ENCODE measurements around the gene ADCK2. TPM values are rescaled to one million over a fixed set of nuclear protein-coding genes. Genes with fewer than 3 reads are reported as not detected.
"Not testable (repeated sequence)": the region's sequence is repeated elsewhere in the genome, so short reads cannot be mapped to it uniquely, and the experiment has no call there.

Gene ADCK2
- total RNA-seq, 2 donors from 2014 or later, result 12.9 to 14.7 TPM

- no peak for DNase-seq
- intact Hi-C loops (cut with DNase I), result no loop called here
- ATAC-seq, result no peak
Measured at GRCh38 chr7:140643416-140643815, 29.3 kb upstream of the ADCK2 start.

DNA sequence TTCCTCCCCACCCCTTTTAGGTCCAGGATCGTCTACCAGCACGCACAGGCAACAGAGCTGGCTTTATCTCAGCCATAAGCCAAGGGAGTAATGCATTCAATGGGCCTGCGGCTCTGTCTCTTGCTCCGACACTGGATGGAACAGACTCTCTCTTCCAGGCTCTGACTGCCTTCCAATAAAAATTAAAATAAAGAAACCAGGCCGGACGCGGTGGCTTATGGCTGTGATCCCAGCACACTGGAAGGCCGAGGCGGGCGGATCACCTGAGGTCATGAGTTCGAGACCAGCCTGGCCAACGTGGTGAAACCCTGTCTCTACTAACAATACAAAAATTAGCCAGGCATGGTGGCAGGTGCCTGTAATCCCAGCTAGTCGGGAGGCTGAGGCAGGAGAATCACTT is 28.0 kb upstream of the ADCK2 start:
- intact Hi-C loops (cut with DNase I), result not testable (repeated sequence)

DNA sequence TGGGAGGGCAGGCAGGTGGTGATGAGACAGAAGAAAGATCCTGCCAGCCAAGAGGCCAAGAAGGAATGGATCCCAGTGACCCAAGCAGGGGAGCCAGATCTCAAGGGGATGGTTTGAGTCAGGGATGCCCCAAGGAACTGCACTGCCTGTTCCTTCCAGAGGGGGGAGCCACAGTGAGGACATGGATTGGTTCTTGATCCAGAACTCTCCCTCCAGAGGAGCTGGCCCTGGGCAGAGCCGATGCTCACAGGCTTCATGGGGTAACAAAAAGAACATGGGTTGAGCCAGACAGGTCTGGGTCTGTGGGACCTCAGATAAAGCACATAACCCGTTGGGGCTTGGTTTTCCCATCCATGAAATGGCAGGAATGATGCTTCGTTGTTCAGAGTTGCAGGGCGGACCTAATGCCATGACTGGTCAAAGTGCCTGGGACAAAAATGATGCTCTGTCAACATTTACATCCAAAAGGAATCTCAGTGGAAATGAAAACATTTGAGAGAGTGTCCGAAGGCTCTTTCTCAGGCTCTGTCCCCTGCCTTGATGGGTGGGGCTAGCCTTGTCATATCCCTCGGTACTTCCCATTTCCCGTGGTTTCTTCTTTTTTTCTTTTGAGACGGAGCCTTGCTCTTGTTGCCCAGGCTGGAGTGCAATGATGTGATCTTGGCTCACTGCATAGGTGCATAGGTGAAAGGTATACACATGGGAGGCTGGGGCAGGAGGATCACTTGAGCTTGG is 27.4 kb upstream of the ADCK2 start:
- DNase-seq, result no peak
- intact Hi-C loops (cut with DNase I), result no loop called here
- no peak for ATAC-seq

More for the DNA sequence above, 28.0 kb upstream of the ADCK2 start:
- not testable (repeated sequence) for ATAC-seq, DNase-seq

DNA sequence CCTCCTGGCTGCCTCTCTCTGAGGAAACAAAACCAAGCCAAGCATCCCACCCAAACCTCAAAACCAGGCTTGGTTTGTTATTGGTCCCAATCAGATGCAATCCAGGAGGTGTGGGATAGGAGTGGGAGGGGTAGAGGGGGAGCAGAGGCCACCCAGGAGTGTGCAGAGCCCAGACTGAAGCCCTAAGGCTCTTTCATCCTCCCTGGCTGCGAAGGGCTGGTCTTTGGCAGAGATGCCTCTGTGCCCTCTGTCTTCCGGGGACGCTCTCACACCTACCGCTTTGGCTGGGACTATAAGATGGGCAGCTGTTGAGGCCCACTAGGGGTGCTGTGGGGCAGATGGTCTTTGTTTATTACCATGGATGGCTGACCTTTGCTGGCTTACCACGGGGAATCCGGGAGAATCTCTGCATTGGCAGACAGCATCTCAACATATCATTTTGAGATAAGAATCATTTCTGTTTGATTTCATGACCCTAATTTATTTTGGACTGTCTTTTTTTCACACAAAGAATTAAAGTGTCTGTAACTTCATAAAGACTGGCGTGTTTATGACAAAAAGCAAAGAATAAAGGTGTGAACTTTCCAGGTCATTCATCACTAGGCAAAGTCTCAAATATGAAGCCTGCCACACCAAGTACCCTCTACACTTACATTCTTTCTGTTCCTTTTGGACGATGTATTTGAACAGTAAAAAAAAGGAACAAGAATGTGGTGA is 25.7 kb upstream of the ADCK2 start:
- peak; percentile 39 for DNase-seq
- peak; percentile 65 to 78 for ATAC-seq
- intact Hi-C loops (cut with DNase I), result no loop called here

DNA sequence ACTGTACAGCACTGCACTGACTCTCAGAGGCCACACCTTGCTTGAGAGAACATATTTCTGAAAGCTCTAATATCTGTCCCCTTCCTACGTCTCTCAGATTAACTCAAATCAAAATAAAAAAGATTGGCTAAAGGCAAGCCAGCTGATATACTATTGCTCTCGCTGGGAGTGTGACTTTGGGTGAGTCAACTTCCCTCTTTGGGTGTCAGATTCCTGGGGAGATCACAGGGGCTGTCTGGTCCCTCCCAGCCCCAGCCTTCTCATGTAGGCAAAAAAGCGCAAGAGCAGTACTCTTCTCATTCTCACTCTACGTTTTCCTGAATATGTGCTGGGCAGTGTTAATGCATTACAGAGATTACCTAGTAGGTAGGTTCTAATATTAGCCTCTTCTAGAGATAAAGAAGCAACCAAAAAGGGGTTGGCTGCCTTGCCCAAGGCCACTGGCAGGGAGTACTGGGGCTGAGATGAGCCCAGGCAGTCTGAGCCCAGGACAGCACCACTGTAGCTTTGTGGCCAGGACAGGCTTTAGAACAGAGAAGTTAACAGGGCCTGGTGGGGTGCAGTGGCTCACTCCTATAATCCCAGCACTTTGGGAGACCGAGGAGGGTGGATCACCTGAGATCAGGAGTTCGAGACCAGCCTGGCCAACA is 23.1 kb upstream of the ADCK2 start:
- DNase-seq (no peak), ATAC-seq (peak in 1 of 2 donors; percentile 22)
- intact Hi-C loops (cut with DNase I), result loop anchor here in 1 of 2 donors (5.0 kb wide), 1 partner anchor 172 kb away; the partner anchor contains the start of gene MKRN1

- intact Hi-C loops (cut with DNase I), result loop anchor here in 1 of 2 donors (5.0 kb wide), 1 partner anchor 173 kb away; the partner anchor contains the start of gene MKRN1
- DNase-seq, result no peak
- no peak for ATAC-seq
Measured at GRCh38 chr7:140650367-140650766, 22.4 kb upstream of the ADCK2 start.

DNA sequence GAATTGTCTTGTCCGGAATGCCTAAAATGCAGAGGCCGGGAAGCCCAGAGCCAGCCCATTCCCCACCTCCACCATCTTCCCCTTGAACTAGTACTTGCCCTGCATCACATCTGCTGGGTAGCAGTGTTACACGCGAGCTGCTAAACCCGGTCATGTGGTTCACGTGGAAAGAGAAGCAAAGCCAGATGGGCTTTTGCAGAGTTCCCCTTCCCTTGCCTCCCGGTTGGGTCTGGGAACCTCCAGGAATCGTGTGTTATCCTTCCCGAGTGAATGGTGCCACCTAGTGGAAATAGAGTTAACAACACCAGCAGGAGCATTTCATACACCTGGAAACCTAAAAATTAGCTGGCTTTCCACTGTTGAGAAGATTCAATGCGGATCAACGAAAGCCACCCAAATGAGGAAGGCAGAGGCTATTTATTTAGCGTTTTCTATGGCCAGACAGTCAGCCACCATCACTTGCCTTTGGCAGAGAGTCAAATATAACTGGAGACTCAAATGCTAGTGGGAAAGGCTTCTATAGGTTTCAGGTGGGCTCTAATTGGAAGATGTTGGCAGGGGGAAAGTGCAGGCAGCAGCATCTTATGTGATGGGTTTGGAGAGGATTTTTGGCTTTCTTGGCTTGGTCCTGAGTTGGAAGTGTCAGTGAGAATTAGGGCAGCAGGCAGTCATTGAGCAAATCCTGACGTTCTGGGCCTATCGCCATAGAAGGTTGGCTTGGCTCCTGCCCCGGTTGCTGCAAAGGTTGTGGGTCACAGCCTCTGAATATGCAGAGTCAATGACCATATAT is 19.2 kb upstream of the ADCK2 start:
- ATAC-seq, result peak; percentile 62 to 73
- intact Hi-C loops (cut with DNase I), result loop anchor here (1.0 to 5.0 kb wide), 3 partner anchors 135 to 176 kb away; partner anchors contain the start of gene MKRN1 (in 1 of the 2)
- DNase-seq, result peak; percentile 51

DNA sequence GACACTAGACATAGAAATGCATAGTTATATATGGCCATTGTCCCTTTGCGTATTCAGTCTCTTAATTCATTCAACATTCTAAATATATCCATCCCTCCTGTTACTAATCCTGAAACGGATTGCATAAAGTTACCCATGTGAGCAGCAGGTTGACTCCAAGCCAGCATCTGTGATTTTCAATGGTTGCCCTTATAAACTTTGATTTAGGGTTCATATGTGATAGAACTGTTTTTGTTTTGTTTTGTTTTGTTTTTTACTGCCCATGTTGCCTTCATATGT is 18.7 kb upstream of the ADCK2 start:
- DNase-seq, result no peak
- ATAC-seq, result no peak
- intact Hi-C loops (cut with DNase I), result loop anchor here in 1 of 2 donors (5.0 kb wide), 1 partner anchor 177 kb away; the partner anchor contains the start of gene MKRN1

DNA sequence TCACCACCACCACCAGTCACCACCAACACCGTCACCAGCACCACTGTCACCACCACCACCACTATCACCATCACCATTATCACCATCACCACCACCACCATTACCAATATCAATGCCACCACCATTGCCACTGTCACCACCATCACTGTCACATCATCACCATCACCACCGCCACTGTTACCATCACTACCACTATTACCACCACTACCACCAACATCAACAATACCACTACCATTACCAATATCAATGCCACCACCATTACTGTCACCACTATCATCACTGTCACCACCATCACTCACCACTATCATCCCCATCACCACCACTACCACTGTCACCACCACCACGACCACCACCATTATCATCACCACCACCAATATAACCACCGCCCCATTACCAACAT is 18.1 kb upstream of the ADCK2 start:
- intact Hi-C loops (cut with DNase I), result loop anchor here in 1 of 2 donors (5.0 kb wide), 1 partner anchor 177 kb away; the partner anchor contains the start of gene MKRN1
- DNase-seq (no peak), ATAC-seq (no peak)

DNA sequence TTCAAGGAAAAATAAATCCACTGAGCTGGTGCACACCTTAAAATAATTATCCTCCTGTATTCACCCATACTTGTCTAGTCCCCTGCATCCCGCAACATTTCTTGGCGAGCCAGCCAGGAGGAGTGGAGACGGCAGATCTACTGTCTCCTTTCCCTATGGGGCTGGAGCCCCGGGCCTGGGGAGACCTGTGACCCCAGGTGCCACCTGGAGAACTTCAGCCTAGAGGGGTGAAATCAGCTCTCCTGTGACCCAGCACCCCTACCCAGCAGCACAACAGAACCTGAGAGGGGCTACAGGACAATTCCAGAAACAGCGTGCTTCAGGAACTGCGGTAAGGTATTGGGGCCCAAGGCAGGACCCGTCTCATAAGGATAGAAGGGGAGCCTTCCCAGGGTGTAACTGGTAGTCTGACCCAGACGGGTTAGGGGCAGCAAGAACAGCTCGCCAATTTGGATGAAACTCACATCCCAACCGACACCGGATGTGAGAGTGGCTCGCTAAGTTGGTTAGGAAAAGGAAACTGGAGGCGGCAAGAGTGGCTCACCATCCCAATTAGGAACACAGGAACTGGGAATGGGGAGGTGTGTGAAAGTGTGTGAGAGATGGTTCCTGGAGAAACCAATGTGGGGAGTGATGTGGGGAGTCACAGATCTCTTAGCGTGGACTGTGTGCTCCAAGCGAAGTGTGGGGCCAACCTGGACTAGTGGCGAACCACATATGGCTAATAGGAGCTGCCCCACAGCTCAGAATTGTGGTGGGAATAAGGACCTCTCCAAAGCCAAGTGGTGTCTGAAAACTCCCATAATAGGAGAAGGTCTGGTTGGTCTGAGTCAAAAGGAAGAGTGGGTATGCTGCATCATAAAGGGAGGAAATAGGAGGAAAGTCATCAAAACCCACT is 17.0 kb upstream of the ADCK2 start:
- no peak for ATAC-seq
- no peak for DNase-seq
- intact Hi-C loops (cut with DNase I), result no loop called here

DNA sequence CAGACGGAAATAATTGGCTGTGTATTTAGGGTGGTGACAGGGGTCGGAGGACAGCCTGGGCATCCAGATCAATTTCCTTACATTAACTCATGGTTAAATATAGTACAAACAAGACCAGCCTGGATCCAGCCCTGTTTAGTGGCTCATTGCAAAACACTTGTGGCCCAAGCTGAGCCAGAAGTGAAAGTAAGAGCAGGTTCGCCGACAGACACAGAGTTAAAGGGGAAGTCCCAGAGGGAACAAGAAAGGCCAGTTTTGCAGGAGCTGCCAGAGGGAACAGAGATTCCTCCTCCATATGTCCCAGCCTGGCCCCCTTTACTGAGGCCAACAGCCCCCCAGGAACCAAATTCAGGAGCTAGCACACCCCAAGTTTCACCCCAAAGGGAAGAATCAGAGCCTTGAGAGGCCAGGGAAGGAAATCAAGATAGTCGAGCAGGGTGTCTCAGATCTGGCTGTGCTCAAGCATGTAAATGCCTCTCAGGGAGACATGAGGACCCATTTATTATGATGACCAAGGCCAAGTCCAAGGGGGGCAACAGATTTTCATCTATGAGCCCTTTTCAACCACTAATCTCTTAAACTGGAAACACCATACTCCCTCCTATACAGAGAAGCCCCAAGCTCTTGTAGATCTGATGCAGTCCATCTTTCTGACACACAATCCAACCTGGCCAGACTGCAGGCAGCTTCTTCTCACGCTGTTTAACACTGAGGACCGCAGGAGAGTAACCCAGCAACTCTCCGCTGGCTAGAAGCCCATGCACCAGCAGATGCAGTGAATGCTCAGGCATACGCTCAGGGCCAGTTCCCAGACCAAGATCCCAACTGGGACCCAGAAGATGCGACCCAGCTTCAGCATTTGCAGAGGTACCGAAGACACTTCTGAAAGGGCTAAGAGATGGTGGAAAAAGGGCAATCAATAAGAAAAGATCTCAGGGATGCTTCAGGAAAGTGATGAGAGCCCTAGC is 15.9 kb upstream of the ADCK2 start:
- ATAC-seq (peak; percentile 60 to 74), DNase-seq (peak; percentile 47)
- intact Hi-C loops (cut with DNase I), result no loop called here

DNA sequence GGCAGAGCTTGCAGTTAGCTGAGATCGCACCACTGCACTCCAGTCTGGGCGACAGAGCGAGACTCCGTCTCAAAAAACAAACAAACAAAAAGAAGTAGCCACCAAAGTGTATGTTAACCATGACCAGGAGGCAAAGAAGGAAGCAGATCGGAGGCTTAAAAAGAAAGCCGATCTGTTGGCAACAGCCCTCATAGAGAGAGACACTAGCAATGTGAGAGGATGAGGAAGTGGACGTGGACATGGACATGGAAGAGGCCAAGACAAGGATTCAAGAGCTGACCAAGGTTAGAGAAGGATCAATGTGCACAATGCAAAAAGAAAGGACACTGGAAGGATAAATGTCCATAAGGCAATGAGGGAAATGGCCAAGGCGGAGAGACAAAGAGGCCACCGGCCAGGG is 14.9 kb upstream of the ADCK2 start:
- intact Hi-C loops (cut with DNase I), result no loop called here
- no peak for ATAC-seq
- DNase-seq, result no peak

DNA sequence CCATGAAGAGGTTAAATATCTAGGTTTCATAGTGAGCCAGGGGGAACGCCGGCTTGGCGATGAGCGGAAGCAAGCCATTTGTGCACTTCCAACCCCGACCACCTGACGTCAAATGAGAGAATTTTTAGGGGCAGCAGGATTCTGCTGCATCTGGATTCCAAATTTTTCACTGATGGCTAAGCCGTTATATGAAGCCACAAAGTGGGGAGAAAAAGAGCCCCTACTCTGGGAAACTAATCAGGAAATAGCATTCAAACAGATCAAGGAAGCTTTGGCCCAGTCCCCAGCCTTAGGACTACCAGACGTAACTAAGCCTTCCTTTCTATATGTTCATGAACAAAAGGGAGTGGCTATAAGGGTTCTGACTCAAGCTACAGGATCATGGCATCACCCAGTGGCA is 12.9 kb upstream of the ADCK2 start:
- intact Hi-C loops (cut with DNase I), result no loop called here
- DNase-seq (no peak), ATAC-seq (no peak)

DNA sequence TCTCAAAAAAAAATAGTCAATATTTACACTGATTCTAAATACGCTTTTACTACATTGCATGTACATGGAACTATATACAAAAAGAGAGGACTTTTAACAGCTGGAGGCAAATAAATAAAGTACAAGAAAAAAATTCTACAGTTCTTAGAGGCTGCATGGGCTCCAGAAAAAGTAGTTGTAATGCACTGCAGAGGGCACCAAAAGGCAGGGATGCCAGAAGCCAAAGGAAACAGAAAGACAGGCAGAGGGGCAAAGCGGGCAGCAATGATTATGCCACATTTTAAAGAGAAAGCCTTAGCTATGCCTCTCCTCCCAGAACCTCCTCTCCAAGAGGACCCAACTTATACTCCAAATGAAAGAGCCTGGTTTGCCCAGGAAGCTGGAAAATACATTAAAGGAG is 11.6 kb upstream of the ADCK2 start:
- DNase-seq (no peak), ATAC-seq (no peak)
- intact Hi-C loops (cut with DNase I), result no loop called here

DNA sequence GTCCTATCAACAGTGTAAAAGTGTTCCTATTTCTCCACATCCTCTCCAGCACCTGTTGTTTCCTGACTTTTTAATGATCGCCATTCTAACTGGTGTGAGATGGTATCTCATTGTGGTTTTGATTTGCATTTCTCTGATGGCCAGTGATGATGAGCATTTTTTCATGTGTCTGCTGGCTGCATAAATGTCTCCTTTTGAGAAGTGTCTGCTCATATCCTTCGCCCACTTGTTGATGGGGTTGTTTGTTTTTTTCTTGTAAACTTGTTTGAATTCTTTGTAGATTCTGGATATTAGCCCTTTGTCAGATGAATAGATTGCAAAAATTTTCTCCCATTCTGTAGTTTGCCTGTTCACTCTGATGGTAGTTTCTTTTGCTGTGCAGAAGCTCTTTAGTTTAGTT is 9.8 kb upstream of the ADCK2 start:
- DNase-seq; intact Hi-C loops (cut with DNase I); ATAC-seq: not testable (repeated sequence)

DNA sequence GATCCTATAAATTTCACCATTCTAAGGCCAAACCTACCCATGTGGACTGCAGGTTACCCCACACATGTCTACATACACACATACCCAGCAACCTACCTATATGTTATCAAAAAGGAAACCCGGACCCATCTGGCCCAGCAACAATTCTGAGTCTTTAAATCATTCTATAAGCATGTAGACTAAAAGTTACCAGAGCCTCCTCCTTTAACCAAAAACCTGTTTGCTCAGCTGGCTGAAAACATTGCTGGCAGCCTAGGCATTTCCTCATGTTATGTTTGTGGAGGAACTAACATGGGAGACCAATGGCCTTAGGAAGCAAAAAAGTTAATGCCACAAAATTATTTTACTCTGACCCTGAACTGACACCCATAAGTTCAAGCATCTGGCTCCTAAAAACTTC is 5.3 kb upstream of the ADCK2 start:
- ATAC-seq (no peak), DNase-seq (no peak)
- intact Hi-C loops (cut with DNase I), result no loop called here

DNA sequence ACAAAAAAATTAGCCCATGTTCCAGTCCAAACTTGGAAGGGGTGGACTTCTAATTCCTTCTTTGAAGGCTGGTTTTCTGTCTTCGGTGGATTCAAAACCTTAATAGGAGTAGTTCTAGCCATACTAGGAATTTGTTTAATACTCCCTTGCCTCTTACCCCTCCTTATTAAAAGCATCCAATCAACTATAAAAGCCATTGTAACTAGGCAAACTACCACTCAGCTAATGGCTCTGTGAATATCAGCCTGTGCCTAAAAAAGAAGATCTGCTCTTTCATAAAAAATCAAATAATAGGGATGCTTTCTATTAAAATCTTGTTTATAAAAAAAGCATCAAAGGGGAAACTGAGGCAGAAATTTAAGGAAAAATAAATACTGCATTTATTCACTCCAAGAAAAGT is 4.1 kb upstream of the ADCK2 start:
- DNase-seq (no peak), ATAC-seq (no peak)
- intact Hi-C loops (cut with DNase I), result no loop called here

All from left cardiac atrium (tissue), 4 donors.